ENCODE data around the gene ST6GALNAC3. TPM values are rescaled to one million over a fixed set of nuclear protein-coding genes. Genes with fewer than 3 reads are reported as not detected.

Gene ST6GALNAC3
- total RNA-seq, 1 donor from 2014 or later = 4.7 TPM

- Mint-ChIP-seq H3K27me3 (ENCODE audit: low read depth) (peaks cover 4% of the 10 kb centered on the region), H3K36me3 (ENCODE audit: low read depth) (peaks cover 2% of the 10 kb centered on the region), H3K4me1 (ENCODE audit: low read depth) (peaks cover 14% of the 10 kb centered on the region), H3K4me3 (ENCODE audit: unreplicated experiment) (no peak overlapping the region), H3K27ac (ENCODE audit: unreplicated experiment) (no peak overlapping the region), H3K9me3 (ENCODE audit: low read depth) (no peaks in the 10 kb centered on the region)
- no peak for DNase-seq (ENCODE audit: low spot score)
- TF ChIP-seq CTCF (IDR thresholded peaks at IDR 0.05) = no peak
Measured at GRCh38 chr1:76080552-76081079, 6.1 kb downstream of the ST6GALNAC3 start.

GRCh38 chr1:76082062-76082461 is 7.5 kb downstream of the ST6GALNAC3 start:
- no peak for TF ChIP-seq CTCF (IDR thresholded peaks at IDR 0.05)
- no peaks in the 10 kb centered on the region for H3K9me3 Mint-ChIP-seq (ENCODE audit: low read depth)
- DNase-seq (ENCODE audit: low spot score) = no peak
- no peak overlapping the region for H3K27ac Mint-ChIP-seq (ENCODE audit: unreplicated experiment)
- peaks cover 7% of the 10 kb centered on the region for H3K4me1 Mint-ChIP-seq (ENCODE audit: low read depth)
- peaks cover 4% of the 10 kb centered on the region for H3K27me3 Mint-ChIP-seq (ENCODE audit: low read depth)
- no peak overlapping the region for H3K4me3 Mint-ChIP-seq (ENCODE audit: unreplicated experiment)
- H3K36me3 Mint-ChIP-seq (ENCODE audit: low read depth) = peaks cover 2% of the 10 kb centered on the region

- no peak overlapping the region for H3K27ac Mint-ChIP-seq (ENCODE audit: unreplicated experiment)
Measured at GRCh38 chr1:76083189-76083588, 8.6 kb downstream of the ST6GALNAC3 start.

GRCh38 chr1:76084029-76084627 is 9.6 kb downstream of the ST6GALNAC3 start:
- no peak for DNase-seq (ENCODE audit: low spot score)
- no peak for TF ChIP-seq CTCF (IDR thresholded peaks at IDR 0.05)
- H3K4me3 Mint-ChIP-seq (ENCODE audit: unreplicated experiment) = no peak overlapping the region
- H3K9me3 Mint-ChIP-seq (ENCODE audit: low read depth) = no peaks in the 10 kb centered on the region
- H3K27me3 Mint-ChIP-seq (ENCODE audit: low read depth) = peaks cover 4% of the 10 kb centered on the region
- peaks cover 7% of the 10 kb centered on the region for H3K4me1 Mint-ChIP-seq (ENCODE audit: low read depth)
- no peak overlapping the region for H3K27ac Mint-ChIP-seq (ENCODE audit: unreplicated experiment)
- H3K36me3 Mint-ChIP-seq (ENCODE audit: low read depth) = peaks cover 2% of the 10 kb centered on the region

More at GRCh38 chr1:76083189-76083588, 8.6 kb downstream of the ST6GALNAC3 start:
- DNase-seq (ENCODE audit: low spot score) = no peak
- TF ChIP-seq CTCF (IDR thresholded peaks at IDR 0.05) = no peak
- Mint-ChIP-seq H3K9me3 (ENCODE audit: low read depth) (no peaks in the 10 kb centered on the region), H3K4me3 (ENCODE audit: unreplicated experiment) (no peak overlapping the region), H3K4me1 (ENCODE audit: low read depth) (peaks cover 7% of the 10 kb centered on the region), H3K36me3 (ENCODE audit: low read depth) (peaks cover 2% of the 10 kb centered on the region), H3K27me3 (ENCODE audit: low read depth) (peaks cover 4% of the 10 kb centered on the region)

GRCh38 chr1:76084685-76085084 is 10.1 kb downstream of the ST6GALNAC3 start:
- peaks cover 2% of the 10 kb centered on the region for H3K36me3 Mint-ChIP-seq (ENCODE audit: low read depth)
- H3K27ac Mint-ChIP-seq (ENCODE audit: unreplicated experiment) = no peak overlapping the region
- H3K9me3 Mint-ChIP-seq (ENCODE audit: low read depth) = no peaks in the 10 kb centered on the region
- H3K4me1 Mint-ChIP-seq (ENCODE audit: low read depth) = peaks cover 7% of the 10 kb centered on the region
- TF ChIP-seq CTCF (IDR thresholded peaks at IDR 0.05) = no peak
- no peak overlapping the region for H3K4me3 Mint-ChIP-seq (ENCODE audit: unreplicated experiment)
- no peak for DNase-seq (ENCODE audit: low spot score)
- H3K27me3 Mint-ChIP-seq (ENCODE audit: low read depth) = peaks cover 4% of the 10 kb centered on the region
